K562 (cell line): Measurements from ENCODE around the gene NRIP2.

Source experiments
- CREB1 ChIP-seq, 2 experiments: sonication (generic) in 1 of 2; formaldehyde crosslinking in 1 of 2; IDR thresholded peaks; 2 replicates each; pipeline versions ENCODE4 v1.6.1 to v1.8.0; 2012 to 2022; ENCODE audit warnings: inconsistent platforms in 1 of 2, mild to moderate bottlenecking in 1 of 2, missing genetic modification reagents in 1 of 2, moderate library complexity in 1 of 2
- HBP1 ChIP-seq: fragments of 450-650 bp; formaldehyde crosslinking; IDR thresholded peaks from 2 replicates; pipeline ENCODE4 v1.4.0; 2022; ENCODE audit warnings: missing genetic modification characterization
- RNF2 ChIP-seq: sonication (generic); IDR thresholded peaks from 2 replicates; pipeline ENCODE4 v1.6.1; 2016
- ZMIZ1 ChIP-seq, 2 experiments: fragments of 150-350 bp in 1 of 2; IDR thresholded peaks; 2 replicates each; pipeline ENCODE4 v1.6.1; 2012 to 2016; ENCODE audit warnings: low read depth in 2 of 2, low read length in 2 of 2, mild to moderate bottlenecking in 1 of 2, moderate library complexity in 1 of 2

- TF ChIP-seq HBP1 (no peak), CREB1 (IDR thresholded peaks at IDR 0.05) (no peak), CREB1 (CRISPR knock-in tag; IDR thresholded peaks at IDR 0.05) (no peak), ZMIZ1 (IDR thresholded peaks at IDR 0.05; ENCODE audit: low read depth in 2 of 2, low read length in 2 of 2) (no peak), RNF2 (no peak)
Measured at GRCh38 chr12:2801044-2801783, 33.6 kb downstream of the NRIP2 start.
